Measurements from ENCODE around the gene ATG101. TPM values are rescaled to one million over a fixed set of nuclear protein-coding genes. Genes with fewer than 3 reads are reported as not detected.

ATG101 gene
- total RNA-seq, 1 donor, result 64.4 TPM

GRCh38 chr12:52122540-52122871, 52.7 kb downstream of the ATG101 start:
- Histone ChIP-seq H3K27ac (ENCODE audit: low read depth, low read length) (no peak overlapping the region), H4K20me1 (ENCODE audit: insufficient read depth, low read length) (no peaks in the 10 kb centered on the region), H3K4me3 (ENCODE audit: insufficient read depth, low read length) (no peak overlapping the region), H3K9me3 (ENCODE audit: low read depth, low read length) (no peaks in the 10 kb centered on the region), H3K4me1 (ENCODE audit: insufficient read depth, low read length) (no peaks in the 10 kb centered on the region), H3K27me3 (ENCODE audit: insufficient read depth, low read length) (peaks cover 16% of the 10 kb centered on the region), H3K79me2 (ENCODE audit: insufficient read depth, low read length) (no peaks in the 10 kb centered on the region), H3K4me2 (ENCODE audit: insufficient read depth, low read length) (no peak overlapping the region), H2AFZ (ENCODE audit: low read length) (no peak overlapping the region), H3K36me3 (ENCODE audit: insufficient read depth, low read length) (no peaks in the 10 kb centered on the region)
- no peak for TF ChIP-seq CTCF (IDR thresholded peaks at IDR 0.05; ENCODE audit: extremely low read depth, low read depth, low read length)
- no peak for DNase-seq (ENCODE audit: insufficient read length, low spot score, missing footprints)

DNA sequence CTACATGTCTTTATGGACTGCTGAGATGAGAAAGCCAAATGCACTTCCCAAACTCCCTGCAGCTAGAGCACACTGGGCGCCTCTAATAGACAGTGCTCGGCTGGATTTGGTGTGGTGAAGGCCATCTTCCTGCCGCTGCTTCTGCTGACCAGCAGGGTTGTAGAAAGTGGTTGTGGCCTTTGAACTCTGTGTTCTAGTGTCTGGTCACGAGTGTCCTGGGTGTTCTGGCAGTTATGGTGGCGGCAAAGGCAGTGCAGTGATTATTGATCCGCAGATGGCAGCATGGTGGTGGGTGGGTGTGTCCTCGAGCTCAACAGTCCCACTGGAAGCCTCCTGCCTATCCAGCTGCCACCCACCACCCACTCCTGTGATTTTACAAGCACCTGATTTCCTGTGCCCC, 53.1 kb downstream of the ATG101 start:
- Histone ChIP-seq H3K9me3 (ENCODE audit: low read depth, low read length) (no peaks in the 10 kb centered on the region), H3K4me2 (ENCODE audit: insufficient read depth, low read length) (no peak overlapping the region), H3K4me3 (ENCODE audit: insufficient read depth, low read length) (no peak overlapping the region), H3K27me3 (ENCODE audit: insufficient read depth, low read length) (peaks cover 14% of the 10 kb centered on the region), H2AFZ (ENCODE audit: low read length) (no peak overlapping the region), H3K36me3 (ENCODE audit: insufficient read depth, low read length) (no peaks in the 10 kb centered on the region), H3K27ac (ENCODE audit: low read depth, low read length) (no peak overlapping the region), H3K4me1 (ENCODE audit: insufficient read depth, low read length) (no peaks in the 10 kb centered on the region), H4K20me1 (ENCODE audit: insufficient read depth, low read length) (no peaks in the 10 kb centered on the region), H3K79me2 (ENCODE audit: insufficient read depth, low read length) (no peaks in the 10 kb centered on the region)
- no peak for DNase-seq (ENCODE audit: insufficient read length, low spot score, missing footprints)
- TF ChIP-seq CTCF (IDR thresholded peaks at IDR 0.05; ENCODE audit: extremely low read depth, low read depth, low read length), result no peak

GRCh38 chr12:52123487-52124186, 53.9 kb downstream of the ATG101 start:
- no peak overlapping the region for H2AFZ ChIP-seq (ENCODE audit: low read length)
- DNase-seq (ENCODE audit: insufficient read length, low spot score, missing footprints), result no peak
- H3K27ac ChIP-seq (ENCODE audit: low read depth, low read length), result no peak overlapping the region
- H3K9me3 ChIP-seq (ENCODE audit: low read depth, low read length), result no peaks in the 10 kb centered on the region
- H3K4me2 ChIP-seq (ENCODE audit: insufficient read depth, low read length), result no peak overlapping the region
- H3K79me2 ChIP-seq (ENCODE audit: insufficient read depth, low read length), result no peaks in the 10 kb centered on the region
- H3K4me1 ChIP-seq (ENCODE audit: insufficient read depth, low read length), result no peaks in the 10 kb centered on the region
- H4K20me1 ChIP-seq (ENCODE audit: insufficient read depth, low read length), result no peaks in the 10 kb centered on the region
- no peak for TF ChIP-seq CTCF (IDR thresholded peaks at IDR 0.05; ENCODE audit: extremely low read depth, low read depth, low read length)
- peaks cover 6% of the 10 kb centered on the region for H3K27me3 ChIP-seq (ENCODE audit: insufficient read depth, low read length)
- H3K36me3 ChIP-seq (ENCODE audit: insufficient read depth, low read length), result no peaks in the 10 kb centered on the region
- H3K4me3 ChIP-seq (ENCODE audit: insufficient read depth, low read length), result no peak overlapping the region

- H3K27me3 ChIP-seq (ENCODE audit: insufficient read depth, low read length), result peaks cover 5% of the 10 kb centered on the region
- no peaks in the 10 kb centered on the region for H3K36me3 ChIP-seq (ENCODE audit: insufficient read depth, low read length)
- no peaks in the 10 kb centered on the region for H3K4me1 ChIP-seq (ENCODE audit: insufficient read depth, low read length)
- no peak overlapping the region for H3K27ac ChIP-seq (ENCODE audit: low read depth, low read length)
- no peak overlapping the region for H3K4me3 ChIP-seq (ENCODE audit: insufficient read depth, low read length)
- no peak for TF ChIP-seq CTCF (IDR thresholded peaks at IDR 0.05; ENCODE audit: extremely low read depth, low read depth, low read length)
- DNase-seq (ENCODE audit: insufficient read length, low spot score, missing footprints), result no peak
- no peaks in the 10 kb centered on the region for H3K9me3 ChIP-seq (ENCODE audit: low read depth, low read length)
- H2AFZ ChIP-seq (ENCODE audit: low read length), result no peak overlapping the region
- no peak overlapping the region for H3K4me2 ChIP-seq (ENCODE audit: insufficient read depth, low read length)
- no peaks in the 10 kb centered on the region for H4K20me1 ChIP-seq (ENCODE audit: insufficient read depth, low read length)
- no peaks in the 10 kb centered on the region for H3K79me2 ChIP-seq (ENCODE audit: insufficient read depth, low read length)
Measured at GRCh38 chr12:52125476-52125900, 55.7 kb downstream of the ATG101 start.
